Left lung (tissue), 10 donors: ENCODE data around the gene EFTUD2. TPM values are rescaled to one million over a fixed set of nuclear protein-coding genes. Genes with fewer than 3 reads are reported as not detected.

ENCODE experiments used
- ATAC-seq: fragments of 200-7000 bp; cut with Tn5 transposase; one replicate; pipeline ENCODE4 v1.9.1; 2020; ENCODE audit warnings: moderate library complexity
- DNase-seq, 4 donors: peaks; one replicate each; pipeline ENCODE4 v3.0.0-alpha.2; 2013 to 2020
- H3K27ac ChIP-seq, 2 donors: fragments of 200-600 bp; sonication (generic) in 1 of 2; one replicate each; pipeline versions ENCODE4 v1.5.0 to v1.8.0; 2020 to 2021
- H3K27me3 ChIP-seq, 2 donors: fragments of 200-600 bp; sonication (generic) in 1 of 2; one replicate each; pipeline versions ENCODE4 v1.5.0 to v1.8.0; 2020 to 2021
- H3K36me3 ChIP-seq, 2 donors: fragments of 200-600 bp; sonication (generic) in 1 of 2; one replicate each; pipeline versions ENCODE4 v1.5.0 to v1.8.0; 2020 to 2021
- H3K4me1 ChIP-seq, 2 donors: fragments of 200-600 bp; one replicate each; pipeline ENCODE4 v1.8.0; 2021
- H3K4me3 ChIP-seq, 2 donors: fragments of 200-600 bp; sonication (generic) in 1 of 2; one replicate each; pipeline versions ENCODE4 v1.5.0 to v1.8.0; 2020 to 2021; ENCODE audit warnings: mild to moderate bottlenecking in 1 of 2
- H3K9me3 ChIP-seq, 2 donors: fragments of 200-600 bp; sonication (generic) in 1 of 2; one replicate each; pipeline versions ENCODE4 v1.5.0 to v1.8.0; 2020 to 2021
- intact Hi-C, 2 donors: fragments of 100-400 bp; cut with DNase I; formaldehyde crosslinking; loops; one replicate each; pipeline versions ENCODE4 v1.11.2 to v1.14.2; 2022
- polyA plus RNA-seq, 6 donors: library from polyadenylated mRNA; unstranded; fragments of 120-200 nt; gene quantifications; one replicate each; pipeline ENCODE4 v1.2.1, GENCODE V29; 2013; ENCODE audit not compliant: insufficient read length in 6 of 6
- total RNA-seq, 2 donors: library from RNA; stranded (reverse); fragmentation: NEBNext Ultra II Directional; extraction: Animal tissue kit (Norgen Biotek cat#: 25700); gene quantifications; one replicate each; pipeline ENCODE4 v1.2.1, GENCODE V29; 2021
- TF ChIP-seq, protein P1 (sequence below), 2 donors: fragments of 200-600 bp; sonication (generic) in 1 of 2; IDR thresholded peaks; one replicate each; pipeline versions ENCODE4 v1.5.0 to v1.8.0; 2021; ENCODE audit warnings: antibody characterized with exemption in 2 of 2
- donor health status: DM: no; HTN: yes; CAD: no.
- donor health status: DM: no; HTN: no; CAD: no.

EFTUD2 gene
- total and polyA plus RNA-seq, 8 donors: 83.4 to 112 (median 95.1) TPM

- Histone ChIP-seq H3K9me3 (no peaks in the 10 kb centered on the region), H3K36me3 (peaks cover 0 to 51% of the 10 kb centered on the region in 2 donors), H3K27me3 (no peaks in the 10 kb centered on the region), H3K27ac (no peak overlapping the region), H3K4me1 (no peaks in the 10 kb centered on the region), H3K4me3 (no peak overlapping the region)
- intact Hi-C loops: no loop called here
- ATAC-seq (no peak), DNase-seq (no peak)
- TF ChIP-seq, protein P1, sequence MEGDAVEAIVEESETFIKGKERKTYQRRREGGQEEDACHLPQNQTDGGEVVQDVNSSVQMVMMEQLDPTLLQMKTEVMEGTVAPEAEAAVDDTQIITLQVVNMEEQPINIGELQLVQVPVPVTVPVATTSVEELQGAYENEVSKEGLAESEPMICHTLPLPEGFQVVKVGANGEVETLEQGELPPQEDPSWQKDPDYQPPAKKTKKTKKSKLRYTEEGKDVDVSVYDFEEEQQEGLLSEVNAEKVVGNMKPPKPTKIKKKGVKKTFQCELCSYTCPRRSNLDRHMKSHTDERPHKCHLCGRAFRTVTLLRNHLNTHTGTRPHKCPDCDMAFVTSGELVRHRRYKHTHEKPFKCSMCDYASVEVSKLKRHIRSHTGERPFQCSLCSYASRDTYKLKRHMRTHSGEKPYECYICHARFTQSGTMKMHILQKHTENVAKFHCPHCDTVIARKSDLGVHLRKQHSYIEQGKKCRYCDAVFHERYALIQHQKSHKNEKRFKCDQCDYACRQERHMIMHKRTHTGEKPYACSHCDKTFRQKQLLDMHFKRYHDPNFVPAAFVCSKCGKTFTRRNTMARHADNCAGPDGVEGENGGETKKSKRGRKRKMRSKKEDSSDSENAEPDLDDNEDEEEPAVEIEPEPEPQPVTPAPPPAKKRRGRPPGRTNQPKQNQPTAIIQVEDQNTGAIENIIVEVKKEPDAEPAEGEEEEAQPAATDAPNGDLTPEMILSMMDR (IDR thresholded peaks at IDR 0.05): no peak
These were observed 31.4 kb upstream of the EFTUD2 start for GRCh38 chr17:44930667-44931066.

- Histone ChIP-seq H3K27me3 (no peaks in the 10 kb centered on the region), H3K4me3 (no peak overlapping the region), H3K36me3 (peaks cover 0 to 41% of the 10 kb centered on the region in 2 donors), H3K27ac (no peak overlapping the region), H3K9me3 (no peaks in the 10 kb centered on the region), H3K4me1 (no peaks in the 10 kb centered on the region)
- TF ChIP-seq, protein P1 (IDR thresholded peaks at IDR 0.05): no peak
- DNase-seq: no peak
- intact Hi-C loops: no loop called here
- no peak for ATAC-seq
These were observed 29.9 kb upstream of the EFTUD2 start for GRCh38 chr17:44928950-44929720.

DNA sequence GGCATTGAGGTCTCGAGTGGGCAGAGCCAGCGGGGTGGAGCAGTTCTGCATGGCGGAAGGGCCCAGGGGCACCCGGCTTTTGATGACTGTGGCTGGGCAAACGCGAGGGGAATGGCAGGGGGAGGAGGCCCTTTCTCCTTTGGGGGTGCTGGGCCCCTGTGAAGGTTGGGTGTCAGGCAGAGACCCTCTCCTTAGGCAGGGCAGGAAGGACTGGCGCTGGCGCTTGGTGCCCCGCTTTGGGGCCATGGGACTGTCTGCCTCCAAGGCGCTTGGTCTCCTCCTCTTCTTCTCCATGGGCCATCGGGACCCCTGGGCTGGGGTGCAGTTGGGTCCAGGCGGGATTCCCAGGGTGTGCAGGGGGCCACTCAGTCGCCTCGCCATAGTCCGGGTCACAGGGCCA lies 28.9 kb upstream of the EFTUD2 start:
- peak in 1 of 4 donors; percentile 57 for DNase-seq
- intact Hi-C loops: no loop called here
- Histone ChIP-seq H3K4me3 (no peak overlapping the region), H3K9me3 (no peaks in the 10 kb centered on the region), H3K36me3 (peaks cover 0 to 41% of the 10 kb centered on the region in 2 donors), H3K4me1 (no peaks in the 10 kb centered on the region), H3K27me3 (peaks cover 0 to under 1% of the 10 kb centered on the region in 2 donors), H3K27ac (no peak overlapping the region)
- ATAC-seq: no peak
- TF ChIP-seq, protein P1 (IDR thresholded peaks at IDR 0.05): no peak

GRCh38 chr17:44927696-44928095 lies 28.5 kb upstream of the EFTUD2 start:
- no peak overlapping the region for H3K27ac ChIP-seq
- H3K4me1 ChIP-seq: no peaks in the 10 kb centered on the region
- ATAC-seq (no peak), DNase-seq (no peak)
- H3K27me3 ChIP-seq: peaks cover 0 to 5% of the 10 kb centered on the region in 2 donors
- TF ChIP-seq, protein P1 (IDR thresholded peaks at IDR 0.05): no peak
- intact Hi-C loops: no loop called here
- H3K36me3 ChIP-seq: peaks cover 0 to 37% of the 10 kb centered on the region in 2 donors
- no peak overlapping the region for H3K4me3 ChIP-seq
- H3K9me3 ChIP-seq: no peaks in the 10 kb centered on the region

DNA sequence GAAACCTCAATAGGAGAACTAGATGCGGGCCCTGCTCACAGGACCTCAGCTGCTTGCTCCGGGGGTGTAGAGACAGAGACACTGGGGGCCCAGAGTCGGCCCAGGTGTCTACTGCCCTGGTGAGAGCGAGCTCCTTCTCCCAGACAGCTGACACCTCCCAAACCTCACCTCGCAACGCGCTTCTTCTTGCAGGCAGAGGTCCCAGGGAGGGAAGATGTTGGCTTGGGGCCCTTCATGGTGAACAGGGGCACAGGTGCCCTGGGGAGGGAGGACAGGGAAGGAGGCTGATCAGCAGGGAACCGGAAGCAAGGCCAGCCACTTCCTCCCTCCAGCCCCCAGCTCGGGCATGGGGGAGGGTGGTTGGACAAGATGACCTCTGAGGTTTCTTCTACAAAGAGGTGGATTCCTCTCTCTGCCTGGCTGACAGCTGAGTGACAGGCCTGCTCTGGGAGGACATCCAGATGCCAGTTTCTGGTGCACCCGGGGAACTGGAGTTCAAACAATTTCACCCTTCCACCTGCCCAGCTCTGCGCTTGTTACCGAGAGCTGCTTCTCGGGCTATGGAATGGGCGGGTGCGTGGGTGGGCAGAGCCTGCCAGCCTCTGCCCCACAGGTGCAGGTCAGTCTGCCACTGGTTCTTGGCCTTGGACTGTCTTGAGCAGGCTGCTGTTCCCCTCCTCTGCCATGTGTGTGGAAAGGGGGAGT lies 27.7 kb upstream of the EFTUD2 start:
- DNase-seq (peak in 2 of 4 donors; percentile 13 to 39), ATAC-seq (no peak)
- intact Hi-C loops: no loop called here
- H3K27ac ChIP-seq: no peak overlapping the region
- no peaks in the 10 kb centered on the region for H3K9me3 ChIP-seq
- TF ChIP-seq, protein P1 (IDR thresholded peaks at IDR 0.05): no peak
- H3K4me1 ChIP-seq: no peaks in the 10 kb centered on the region
- peaks cover 0 to 30% of the 10 kb centered on the region in 2 donors for H3K36me3 ChIP-seq
- H3K27me3 ChIP-seq: peaks cover 0 to 12% of the 10 kb centered on the region in 2 donors
- no peak overlapping the region for H3K4me3 ChIP-seq
